Measurements from ENCODE around the gene MAP2.

The MAP2 gene

GRCh38 chr2:209383212-209383611 is 40.6 kb upstream of the MAP2 start:
- Histone ChIP-seq H3K4me3 (ENCODE audit: low read depth, low read length) (no peak overlapping the region), H3K9me3 (ENCODE audit: severe bottlenecking) (no peaks in the 10 kb centered on the region), H3K27me3 (ENCODE audit: insufficient read depth, low read depth, severe bottlenecking) (no peaks in the 10 kb centered on the region), H3K36me3 (no peaks in the 10 kb centered on the region), H3K27ac (no peak overlapping the region)
- TF ChIP-seq, protein P1, sequence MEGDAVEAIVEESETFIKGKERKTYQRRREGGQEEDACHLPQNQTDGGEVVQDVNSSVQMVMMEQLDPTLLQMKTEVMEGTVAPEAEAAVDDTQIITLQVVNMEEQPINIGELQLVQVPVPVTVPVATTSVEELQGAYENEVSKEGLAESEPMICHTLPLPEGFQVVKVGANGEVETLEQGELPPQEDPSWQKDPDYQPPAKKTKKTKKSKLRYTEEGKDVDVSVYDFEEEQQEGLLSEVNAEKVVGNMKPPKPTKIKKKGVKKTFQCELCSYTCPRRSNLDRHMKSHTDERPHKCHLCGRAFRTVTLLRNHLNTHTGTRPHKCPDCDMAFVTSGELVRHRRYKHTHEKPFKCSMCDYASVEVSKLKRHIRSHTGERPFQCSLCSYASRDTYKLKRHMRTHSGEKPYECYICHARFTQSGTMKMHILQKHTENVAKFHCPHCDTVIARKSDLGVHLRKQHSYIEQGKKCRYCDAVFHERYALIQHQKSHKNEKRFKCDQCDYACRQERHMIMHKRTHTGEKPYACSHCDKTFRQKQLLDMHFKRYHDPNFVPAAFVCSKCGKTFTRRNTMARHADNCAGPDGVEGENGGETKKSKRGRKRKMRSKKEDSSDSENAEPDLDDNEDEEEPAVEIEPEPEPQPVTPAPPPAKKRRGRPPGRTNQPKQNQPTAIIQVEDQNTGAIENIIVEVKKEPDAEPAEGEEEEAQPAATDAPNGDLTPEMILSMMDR (IDR thresholded peaks at IDR 0.05; ENCODE audit: low read depth, low read length), result no peak
- DNase-seq, result no peak

- H3K27me3 ChIP-seq (ENCODE audit: insufficient read depth, low read depth, severe bottlenecking), result no peaks in the 10 kb centered on the region
- H3K36me3 ChIP-seq, result no peaks in the 10 kb centered on the region
- no peak overlapping the region for H3K4me3 ChIP-seq (ENCODE audit: low read depth, low read length)
- no peaks in the 10 kb centered on the region for H3K9me3 ChIP-seq (ENCODE audit: severe bottlenecking)
- DNase-seq, result no peak
- no peak overlapping the region for H3K27ac ChIP-seq
- TF ChIP-seq, protein P1 (IDR thresholded peaks at IDR 0.05; ENCODE audit: low read depth, low read length), result no peak
Measured at GRCh38 chr2:209387389-209387788, 36.5 kb upstream of the MAP2 start.

GRCh38 chr2:209388446-209389037 is 35.3 kb upstream of the MAP2 start:
- Histone ChIP-seq H3K36me3 (no peaks in the 10 kb centered on the region), H3K4me3 (ENCODE audit: low read depth, low read length) (no peak overlapping the region), H3K9me3 (ENCODE audit: severe bottlenecking) (no peaks in the 10 kb centered on the region), H3K27me3 (ENCODE audit: insufficient read depth, low read depth, severe bottlenecking) (no peaks in the 10 kb centered on the region), H3K27ac (no peak overlapping the region)
- TF ChIP-seq, protein P1 (IDR thresholded peaks at IDR 0.05; ENCODE audit: low read depth, low read length), result no peak
- no peak for DNase-seq

DNA sequence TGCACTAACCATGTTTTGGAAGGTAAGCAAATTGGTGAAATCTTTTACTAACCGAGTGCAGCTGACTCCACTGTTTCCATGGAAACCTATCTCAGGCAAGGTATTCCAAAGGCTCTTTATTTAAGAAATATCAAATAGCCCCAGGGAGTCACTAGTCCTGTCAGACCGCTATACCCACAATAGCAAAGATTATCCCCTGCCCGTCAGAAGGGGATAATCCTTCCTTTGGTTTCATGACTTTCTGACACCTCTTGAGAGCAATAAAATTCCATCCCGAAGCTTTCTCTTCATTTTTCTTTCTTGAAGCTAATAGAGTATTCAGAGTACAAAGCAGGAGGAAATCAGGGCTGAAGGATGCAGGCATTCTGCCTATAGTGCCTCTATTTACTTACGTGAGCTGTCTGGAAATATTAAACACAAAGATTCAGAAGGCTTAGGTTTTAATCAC is 34.7 kb upstream of the MAP2 start:
- TF ChIP-seq, protein P1 (IDR thresholded peaks at IDR 0.05; ENCODE audit: low read depth, low read length), result no peak
- Histone ChIP-seq H3K27ac (no peak overlapping the region), H3K4me3 (ENCODE audit: low read depth, low read length) (no peak overlapping the region), H3K27me3 (ENCODE audit: insufficient read depth, low read depth, severe bottlenecking) (no peaks in the 10 kb centered on the region), H3K36me3 (no peaks in the 10 kb centered on the region), H3K9me3 (ENCODE audit: severe bottlenecking) (no peaks in the 10 kb centered on the region)
- DNase-seq, result no peak

GRCh38 chr2:209390839-209391238 is 33.0 kb upstream of the MAP2 start:
- H3K27me3 ChIP-seq (ENCODE audit: insufficient read depth, low read depth, severe bottlenecking), result no peaks in the 10 kb centered on the region
- TF ChIP-seq, protein P1 (IDR thresholded peaks at IDR 0.05; ENCODE audit: low read depth, low read length), result no peak
- no peaks in the 10 kb centered on the region for H3K36me3 ChIP-seq
- H3K27ac ChIP-seq, result no peak overlapping the region
- H3K4me3 ChIP-seq (ENCODE audit: low read depth, low read length), result no peak overlapping the region
- DNase-seq, result no peak
- no peaks in the 10 kb centered on the region for H3K9me3 ChIP-seq (ENCODE audit: severe bottlenecking)
